Endothelial cell of umbilical vein (primary cell): ENCODE data around the gene ANKUB1.

ENCODE experiments used
- CTCF ChIP-seq, 2 donors: IDR thresholded peaks; 1 replicate in 1 of 2; 2 replicates in 1 of 2; pipeline ENCODE4 v1.5.1; 2011; ENCODE audit warnings: low read length in 2 of 2, mild to moderate bottlenecking in 2 of 2, moderate library complexity in 2 of 2, control low read depth in 1 of 2, inconsistent platforms in 1 of 2, low read depth in 1 of 2; ENCODE audit not compliant: insufficient read depth in 1 of 2; ENCODE audit errors: extremely low read depth in 1 of 2
- EZH2 ChIP-seq: IDR thresholded peaks from 2 replicates; pipeline ENCODE4 v1.6.1; 2012; ENCODE audit warnings: borderline replicate concordance, low read depth, mild to moderate bottlenecking, moderate library complexity, low read length, inconsistent platforms; ENCODE audit not compliant: severe bottlenecking

DNA sequence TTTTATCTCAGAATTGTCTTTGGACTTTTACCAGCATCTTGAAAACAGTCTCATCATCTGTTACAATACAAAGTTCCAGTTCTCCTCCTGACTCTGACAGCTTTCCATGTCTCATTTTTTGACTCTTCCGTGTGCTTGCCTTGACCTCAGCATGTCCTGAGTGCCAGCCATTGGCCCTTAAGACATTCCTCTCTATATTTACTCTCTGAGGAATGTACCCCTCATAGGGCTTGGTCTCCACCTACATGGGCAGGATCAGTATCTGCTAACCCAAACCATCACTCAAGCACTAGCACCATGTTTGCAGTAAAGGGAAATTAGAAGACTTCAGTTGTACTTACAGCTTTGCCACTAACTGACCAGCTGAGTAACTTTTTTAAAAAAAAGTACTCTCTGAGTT lies 16.2 kb downstream of the ANKUB1 start:
- no peak for TF ChIP-seq CTCF (IDR thresholded peaks at IDR 0.05; ENCODE audit: extremely low read depth in 1 of 2, insufficient read depth in 1 of 2, low read depth in 1 of 2, low read length in 2 of 2)
- TF ChIP-seq EZH2: no peak
